ENCODE data around the gene NUP133. TPM values are rescaled to one million over a fixed set of nuclear protein-coding genes. Genes with fewer than 3 reads are reported as not detected.
A peak's percentile ranks its signal among the peaks of the same experiment; 100 is the strongest.

NUP133 gene
- polyA plus RNA-seq, 3 donors = 9.0 to 12.8 (median 12.4) TPM

DNA sequence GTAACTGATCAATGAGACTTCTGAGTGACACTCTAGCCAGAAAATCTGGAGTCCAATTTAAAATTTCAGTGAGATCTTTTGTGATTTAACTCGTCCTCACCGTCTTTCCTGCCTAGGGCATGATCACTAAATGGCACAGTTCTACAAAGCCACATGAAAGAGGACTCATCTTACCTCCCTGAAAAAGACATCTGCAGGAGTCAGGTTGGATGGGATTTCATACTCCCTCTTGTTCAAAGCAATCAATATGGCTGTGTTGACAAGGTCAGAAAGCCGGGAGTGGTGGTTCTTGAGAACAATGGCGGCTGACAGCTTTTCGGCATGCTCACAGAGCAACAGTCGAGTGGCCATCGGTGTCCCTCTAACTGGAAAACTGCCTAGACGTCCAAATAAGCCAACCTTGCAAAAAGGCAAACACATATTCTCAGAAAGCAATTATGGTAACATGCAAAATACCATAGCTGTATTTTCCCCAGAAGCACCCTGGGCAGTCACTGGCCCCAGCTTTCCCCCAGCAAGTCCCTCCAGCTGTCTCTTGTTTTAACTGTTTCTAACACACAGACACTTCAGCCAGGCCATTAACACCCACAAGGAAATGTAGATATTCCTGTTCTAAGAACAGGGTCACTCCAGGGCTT lies 37.6 kb downstream of the NUP133 start:
- Histone ChIP-seq H3K9me3 (replicated peaks in 1 of 2; ENCODE audit: control insufficient read depth in 1 of 2, insufficient read depth in 1 of 2, low read length in 2 of 2) (no peaks in the 10 kb centered on the region), H3K36me3 (replicated peaks in 1 of 2; ENCODE audit: control insufficient read depth in 1 of 2, insufficient read depth in 2 of 2, low read length in 2 of 2) (peaks cover 72 to 95% of the 10 kb centered on the region in 2 donors), H3K9ac (ENCODE audit: insufficient read depth, low read length, poor library complexity, severe bottlenecking) (no peak overlapping the region), H2AFZ (ENCODE audit: insufficient read depth, low read depth, low read length, poor library complexity, severe bottlenecking) (no peak overlapping the region), H3K27me3 (ENCODE audit: control insufficient read depth in 2 of 2, insufficient read depth in 2 of 2, low read length in 2 of 2) (no peaks in the 10 kb centered on the region), H3K4me1 (ENCODE audit: control insufficient read depth in 1 of 2, insufficient read depth in 2 of 2, low read length in 2 of 2) (no peaks in the 10 kb centered on the region), H3K4me2 (replicated peaks; ENCODE audit: extremely low read depth, low read length, poor library complexity, severe bottlenecking) (no peak overlapping the region), H3K4me3 (replicated peaks in 1 of 3; ENCODE audit: low read depth in 2 of 3, low read length in 3 of 3) (no peak overlapping the region), H3K79me2 (ENCODE audit: insufficient read depth, low read length) (no peaks in the 10 kb centered on the region), H3K27ac (ENCODE audit: low read depth in 1 of 2, low read length in 2 of 2) (no peak overlapping the region), H4K20me1 (ENCODE audit: insufficient read depth, low read length) (no peaks in the 10 kb centered on the region)
- TF ChIP-seq, protein P1, sequence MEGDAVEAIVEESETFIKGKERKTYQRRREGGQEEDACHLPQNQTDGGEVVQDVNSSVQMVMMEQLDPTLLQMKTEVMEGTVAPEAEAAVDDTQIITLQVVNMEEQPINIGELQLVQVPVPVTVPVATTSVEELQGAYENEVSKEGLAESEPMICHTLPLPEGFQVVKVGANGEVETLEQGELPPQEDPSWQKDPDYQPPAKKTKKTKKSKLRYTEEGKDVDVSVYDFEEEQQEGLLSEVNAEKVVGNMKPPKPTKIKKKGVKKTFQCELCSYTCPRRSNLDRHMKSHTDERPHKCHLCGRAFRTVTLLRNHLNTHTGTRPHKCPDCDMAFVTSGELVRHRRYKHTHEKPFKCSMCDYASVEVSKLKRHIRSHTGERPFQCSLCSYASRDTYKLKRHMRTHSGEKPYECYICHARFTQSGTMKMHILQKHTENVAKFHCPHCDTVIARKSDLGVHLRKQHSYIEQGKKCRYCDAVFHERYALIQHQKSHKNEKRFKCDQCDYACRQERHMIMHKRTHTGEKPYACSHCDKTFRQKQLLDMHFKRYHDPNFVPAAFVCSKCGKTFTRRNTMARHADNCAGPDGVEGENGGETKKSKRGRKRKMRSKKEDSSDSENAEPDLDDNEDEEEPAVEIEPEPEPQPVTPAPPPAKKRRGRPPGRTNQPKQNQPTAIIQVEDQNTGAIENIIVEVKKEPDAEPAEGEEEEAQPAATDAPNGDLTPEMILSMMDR (IDR thresholded peaks at IDR 0.05) = no peak
- WGBS (ENCODE audit: insufficient coverage) = 96% methylated on average over 4 of the region's 8 CpGs
- intact Hi-C loops (cut with micrococcal nuclease) = no loop called here
- DNase-seq = no peak
- Mint-ChIP-seq H3K27ac (peak overlapping the region in 1 of 7 donors; percentile 13), H3K27me3 (ENCODE audit: low read depth in 3 of 3) (peaks cover 0 to 5% (median 0%) of the 10 kb centered on the region in 3 donors), H3K36me3 (peaks cover 86 to 93% of the 10 kb centered on the region in 2 donors), H3K4me3 (no peak overlapping the region), H3K9me3 (no peaks in the 10 kb centered on the region), H3K4me1 (no peaks in the 10 kb centered on the region)

DNA sequence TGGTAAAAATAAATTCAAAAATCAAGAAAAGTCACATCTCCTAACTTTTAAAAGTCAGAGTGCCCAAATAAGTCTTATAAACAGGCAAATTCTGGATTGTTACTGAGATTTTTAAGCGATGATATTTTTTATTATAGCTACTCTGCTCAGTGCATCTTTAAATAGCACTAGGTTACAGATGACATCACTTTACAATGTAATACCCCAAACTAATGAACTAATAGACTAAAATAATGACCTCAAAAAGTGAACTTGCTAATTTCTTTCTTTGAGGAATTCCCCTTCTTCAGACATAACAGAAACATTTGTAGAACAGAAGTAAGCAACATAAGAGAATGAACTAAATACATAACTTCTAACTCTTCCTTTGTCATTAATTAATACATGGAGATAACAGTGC lies 41.3 kb downstream of the NUP133 start:
- peaks cover 79 to 97% of the 10 kb centered on the region in 2 donors for H3K36me3 ChIP-seq (replicated peaks in 1 of 2; ENCODE audit: control insufficient read depth in 1 of 2, insufficient read depth in 2 of 2, low read length in 2 of 2)
- H3K27me3 ChIP-seq (ENCODE audit: control insufficient read depth in 2 of 2, insufficient read depth in 2 of 2, low read length in 2 of 2) = no peaks in the 10 kb centered on the region
- no peaks in the 10 kb centered on the region for H3K4me1 ChIP-seq (ENCODE audit: control insufficient read depth in 1 of 2, insufficient read depth in 2 of 2, low read length in 2 of 2)
- Mint-ChIP-seq H3K27me3 (ENCODE audit: low read depth in 3 of 3) (peaks cover 0 to 3% (median 2%) of the 10 kb centered on the region in 3 donors), H3K9me3 (no peaks in the 10 kb centered on the region), H3K27ac (no peak overlapping the region), H3K4me3 (no peak overlapping the region), H3K4me1 (no peaks in the 10 kb centered on the region), H3K36me3 (peaks cover 90 to 95% of the 10 kb centered on the region in 2 donors)
- H3K4me2 ChIP-seq (replicated peaks; ENCODE audit: extremely low read depth, low read length, poor library complexity, severe bottlenecking) = no peak overlapping the region
- intact Hi-C loops (cut with micrococcal nuclease) = no loop called here
- no peak overlapping the region for H3K4me3 ChIP-seq (replicated peaks in 1 of 3; ENCODE audit: low read depth in 2 of 3, low read length in 3 of 3)
- no peaks in the 10 kb centered on the region for H3K79me2 ChIP-seq (ENCODE audit: insufficient read depth, low read length)
- no peaks in the 10 kb centered on the region for H3K9me3 ChIP-seq (replicated peaks in 1 of 2; ENCODE audit: control insufficient read depth in 1 of 2, insufficient read depth in 1 of 2, low read length in 2 of 2)
- TF ChIP-seq, protein P1 (IDR thresholded peaks at IDR 0.05) = no peak
- no peak overlapping the region for H3K9ac ChIP-seq (ENCODE audit: insufficient read depth, low read length, poor library complexity, severe bottlenecking)
- WGBS (ENCODE audit: insufficient coverage) = no CpG with 5 or more reads among the region's 1 CpG
- H2AFZ ChIP-seq (ENCODE audit: insufficient read depth, low read depth, low read length, poor library complexity, severe bottlenecking) = no peak overlapping the region
- H3K27ac ChIP-seq (ENCODE audit: low read depth in 1 of 2, low read length in 2 of 2) = no peak overlapping the region
- no peak for DNase-seq
- H4K20me1 ChIP-seq (ENCODE audit: insufficient read depth, low read length) = no peaks in the 10 kb centered on the region
